DMS114 treated with DMSO at 0.1 percent for 48 hours (cell line): ENCODE measurements around the gene ZBTB5.
"Not testable (repeated sequence)": the region's sequence is repeated elsewhere in the genome, so short reads cannot be mapped to it uniquely, and the experiment has no call there.

ENCODE experiments used
- DNase-seq: peaks from one replicate; lab custom pipeline; 2025; ENCODE audit not compliant: unreplicated experiment; lab: John Stamatoyannopoulos, UW

The ZBTB5 gene

GRCh38 chr9:37465249-37466036 lies at the start of gene ZBTB5:
Gene ZBTB5 (minus strand): TSS chr9:37465450. CDS start chr9:37442551, 22,899 bp downstream.
- peak; percentile 99 for DNase-seq

GRCh38 chr9:37514999-37515398 lies 49.7 kb upstream of the ZBTB5 start:
- DNase-seq = no peak

GRCh38 chr9:37514415-37514814 lies 49.2 kb upstream of the ZBTB5 start:
- DNase-seq = not testable (repeated sequence)

- DNase-seq = no peak
These were observed 47.2 kb upstream of the ZBTB5 start for GRCh38 chr9:37512437-37512836.

GRCh38 chr9:37511016-37512010 lies 46.1 kb upstream of the ZBTB5 start:
- DNase-seq = no peak

- DNase-seq = not testable (repeated sequence)
These were observed 44.8 kb upstream of the ZBTB5 start for GRCh38 chr9:37510053-37510452.

- no peak for DNase-seq
These were observed 44.3 kb upstream of the ZBTB5 start for GRCh38 chr9:37509536-37509935.

GRCh38 chr9:37508834-37509206 lies 43.6 kb upstream of the ZBTB5 start:
- DNase-seq = no peak

GRCh38 chr9:37508135-37508833 lies 43.0 kb upstream of the ZBTB5 start:
- DNase-seq = no peak

GRCh38 chr9:37507566-37508134 lies 42.4 kb upstream of the ZBTB5 start:
- DNase-seq = no peak

GRCh38 chr9:37504605-37505004 lies 39.4 kb upstream of the ZBTB5 start:
- DNase-seq = no peak

GRCh38 chr9:37503736-37504135 lies 38.5 kb upstream of the ZBTB5 start:
- no peak for DNase-seq

GRCh38 chr9:37501957-37502596 lies 36.8 kb upstream of the ZBTB5 start:
- no peak for DNase-seq

GRCh38 chr9:37499297-37499696 lies 34.0 kb upstream of the ZBTB5 start:
- DNase-seq = no peak

- no peak for DNase-seq
These were observed 33.2 kb upstream of the ZBTB5 start for GRCh38 chr9:37498457-37498856.

- DNase-seq = no peak
These were observed 32.1 kb upstream of the ZBTB5 start for GRCh38 chr9:37497320-37497719.

GRCh38 chr9:37496020-37496419 lies 30.8 kb upstream of the ZBTB5 start:
- no peak for DNase-seq

- no peak for DNase-seq
These were observed 30.3 kb upstream of the ZBTB5 start for GRCh38 chr9:37495571-37495970.

- no peak for DNase-seq
These were observed 26.7 kb upstream of the ZBTB5 start for GRCh38 chr9:37491939-37492338.
